HG03354 (cell line): Measurements from ENCODE around the gene MRTO4.

ENCODE experiments used
- ATAC-seq: cut with Tn5 transposase; IDR thresholded peaks from one replicate; pipeline ENCODE4 v1.9.1; 2021; ENCODE audit warnings: mild to moderate bottlenecking; ENCODE audit not compliant: unreplicated experiment, poor library complexity, severe bottlenecking

The MRTO4 gene

GRCh38 chr1:19307794-19308508 lies 56.3 kb downstream of the MRTO4 start:
- ATAC-seq: no peak

GRCh38 chr1:19308509-19308907 lies 56.9 kb downstream of the MRTO4 start:
- ATAC-seq: no peak

DNA sequence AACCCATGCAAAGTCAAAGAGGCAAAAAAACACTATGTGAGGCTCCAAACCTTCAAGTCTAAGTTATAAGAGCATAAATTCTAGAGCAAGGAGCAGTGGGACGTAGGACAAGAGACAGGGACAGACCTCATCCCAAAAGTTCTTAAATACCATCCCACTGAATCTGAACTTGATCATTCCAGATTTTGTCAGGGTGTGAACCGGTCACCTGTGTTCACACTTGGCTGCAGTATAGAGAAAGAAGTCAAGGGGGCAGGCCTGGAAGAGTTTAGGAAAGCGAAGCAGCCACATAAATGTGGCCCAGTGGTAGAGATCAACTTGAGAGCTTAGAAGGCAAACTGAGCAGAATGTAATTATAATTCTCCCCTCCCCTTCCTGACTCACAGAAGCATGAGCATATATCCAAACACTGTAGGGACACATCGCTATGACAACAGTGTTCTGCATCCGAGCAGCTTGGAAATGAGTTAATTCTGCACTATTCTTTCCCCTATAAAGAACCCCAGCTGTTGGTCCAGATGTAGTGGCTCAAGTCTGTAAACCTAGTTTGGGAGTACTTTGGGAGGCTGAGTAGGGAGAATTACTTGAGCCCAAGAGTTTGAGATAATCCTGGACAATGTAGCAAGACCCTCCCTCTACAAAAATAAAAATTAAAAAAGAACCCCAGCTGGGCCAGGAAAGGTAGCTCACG lies 57.7 kb downstream of the MRTO4 start:
- ATAC-seq: no peak
